Gastrocnemius medialis (tissue), 4 donors: Measurements from ENCODE around the gene MIPOL1.
"Not testable (repeated sequence)": the region's sequence is repeated elsewhere in the genome, so short reads cannot be mapped to it uniquely, and the experiment has no call there.

ENCODE experiments used
- POLR2A ChIP-seq, 2 donors: fragments of 450-650 bp; IDR thresholded peaks; one replicate each; pipeline ENCODE4 v1.6.1; 2017; ENCODE audit warnings: antibody characterized with exemption in 2 of 2, mild to moderate bottlenecking in 2 of 2, moderate library complexity in 2 of 2
- TF ChIP-seq, protein P1 (sequence below), 5 experiments: fragments of 450-650 bp in 3 of 5; fragments of 200-600 bp in 2 of 5; sonication (generic) in 2 of 5; IDR thresholded peaks in 4 of 5; conservative IDR thresholded peaks in 1 of 5; 1 replicate in 4 of 5; 2 replicates in 1 of 5; pipeline ENCODE4 v1.5.1; 2016 to 2019; ENCODE audit warnings: antibody characterized with exemption in 5 of 5, mild to moderate bottlenecking in 3 of 5, moderate library complexity in 3 of 5

DNA sequence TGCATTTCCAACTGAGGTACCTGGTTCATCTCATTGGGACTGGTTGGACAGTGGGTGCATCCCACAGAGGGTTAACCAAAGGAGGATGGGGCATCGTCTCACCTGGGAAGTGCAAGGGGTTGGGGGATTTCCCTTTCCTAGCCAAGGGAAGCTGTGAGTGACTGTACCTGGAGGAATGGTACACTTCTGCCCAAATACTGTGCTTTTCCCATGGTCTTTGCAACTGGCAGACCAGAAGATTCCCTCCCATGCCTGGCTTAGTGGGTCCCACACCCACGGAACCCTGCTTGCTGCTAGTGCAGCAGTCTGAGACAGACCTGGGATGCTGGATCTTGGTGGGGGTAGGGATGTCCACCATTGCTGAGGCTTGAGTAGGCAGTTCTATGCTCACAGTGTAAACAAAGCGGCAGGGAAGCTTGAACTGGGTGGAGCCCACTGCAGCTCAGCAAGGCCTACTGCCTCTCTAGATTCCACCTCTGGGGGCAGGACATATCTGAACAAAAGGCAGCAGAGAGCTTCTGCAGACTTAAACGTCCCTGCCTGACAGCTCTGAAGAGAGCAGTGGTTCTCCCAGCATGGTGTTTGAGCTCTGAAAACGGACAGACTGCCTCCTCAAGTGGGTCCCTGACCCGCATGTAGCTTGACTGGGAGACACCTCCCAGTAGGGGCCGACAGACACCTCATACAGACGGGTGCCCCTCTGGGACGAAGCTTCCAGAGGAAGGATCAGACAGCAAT is 9.7 kb upstream of the MIPOL1 start:
- TF ChIP-seq, protein P1, sequence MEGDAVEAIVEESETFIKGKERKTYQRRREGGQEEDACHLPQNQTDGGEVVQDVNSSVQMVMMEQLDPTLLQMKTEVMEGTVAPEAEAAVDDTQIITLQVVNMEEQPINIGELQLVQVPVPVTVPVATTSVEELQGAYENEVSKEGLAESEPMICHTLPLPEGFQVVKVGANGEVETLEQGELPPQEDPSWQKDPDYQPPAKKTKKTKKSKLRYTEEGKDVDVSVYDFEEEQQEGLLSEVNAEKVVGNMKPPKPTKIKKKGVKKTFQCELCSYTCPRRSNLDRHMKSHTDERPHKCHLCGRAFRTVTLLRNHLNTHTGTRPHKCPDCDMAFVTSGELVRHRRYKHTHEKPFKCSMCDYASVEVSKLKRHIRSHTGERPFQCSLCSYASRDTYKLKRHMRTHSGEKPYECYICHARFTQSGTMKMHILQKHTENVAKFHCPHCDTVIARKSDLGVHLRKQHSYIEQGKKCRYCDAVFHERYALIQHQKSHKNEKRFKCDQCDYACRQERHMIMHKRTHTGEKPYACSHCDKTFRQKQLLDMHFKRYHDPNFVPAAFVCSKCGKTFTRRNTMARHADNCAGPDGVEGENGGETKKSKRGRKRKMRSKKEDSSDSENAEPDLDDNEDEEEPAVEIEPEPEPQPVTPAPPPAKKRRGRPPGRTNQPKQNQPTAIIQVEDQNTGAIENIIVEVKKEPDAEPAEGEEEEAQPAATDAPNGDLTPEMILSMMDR (IDR thresholded peaks at IDR 0.05 in 4 of 5, conservative IDR thresholded peaks at IDR 0.05 in 1 of 5), result not testable (repeated sequence)
- TF ChIP-seq POLR2A (IDR thresholded peaks at IDR 0.05), result not testable (repeated sequence)
